Gastrocnemius medialis (tissue), 4 donors: ENCODE measurements around the gene MELTF.

ENCODE experiments used
- POLR2A ChIP-seq, 2 donors: fragments of 450-650 bp; IDR thresholded peaks; one replicate each; pipeline ENCODE4 v1.6.1; 2017; ENCODE audit warnings: antibody characterized with exemption in 2 of 2, mild to moderate bottlenecking in 2 of 2, moderate library complexity in 2 of 2
- TF ChIP-seq, protein P1 (sequence below), 5 experiments: fragments of 450-650 bp in 3 of 5; fragments of 200-600 bp in 2 of 5; sonication (generic) in 2 of 5; IDR thresholded peaks in 4 of 5; conservative IDR thresholded peaks in 1 of 5; 1 replicate in 4 of 5; 2 replicates in 1 of 5; pipeline ENCODE4 v1.5.1; 2016 to 2019; ENCODE audit warnings: antibody characterized with exemption in 5 of 5, mild to moderate bottlenecking in 3 of 5, moderate library complexity in 3 of 5

DNA sequence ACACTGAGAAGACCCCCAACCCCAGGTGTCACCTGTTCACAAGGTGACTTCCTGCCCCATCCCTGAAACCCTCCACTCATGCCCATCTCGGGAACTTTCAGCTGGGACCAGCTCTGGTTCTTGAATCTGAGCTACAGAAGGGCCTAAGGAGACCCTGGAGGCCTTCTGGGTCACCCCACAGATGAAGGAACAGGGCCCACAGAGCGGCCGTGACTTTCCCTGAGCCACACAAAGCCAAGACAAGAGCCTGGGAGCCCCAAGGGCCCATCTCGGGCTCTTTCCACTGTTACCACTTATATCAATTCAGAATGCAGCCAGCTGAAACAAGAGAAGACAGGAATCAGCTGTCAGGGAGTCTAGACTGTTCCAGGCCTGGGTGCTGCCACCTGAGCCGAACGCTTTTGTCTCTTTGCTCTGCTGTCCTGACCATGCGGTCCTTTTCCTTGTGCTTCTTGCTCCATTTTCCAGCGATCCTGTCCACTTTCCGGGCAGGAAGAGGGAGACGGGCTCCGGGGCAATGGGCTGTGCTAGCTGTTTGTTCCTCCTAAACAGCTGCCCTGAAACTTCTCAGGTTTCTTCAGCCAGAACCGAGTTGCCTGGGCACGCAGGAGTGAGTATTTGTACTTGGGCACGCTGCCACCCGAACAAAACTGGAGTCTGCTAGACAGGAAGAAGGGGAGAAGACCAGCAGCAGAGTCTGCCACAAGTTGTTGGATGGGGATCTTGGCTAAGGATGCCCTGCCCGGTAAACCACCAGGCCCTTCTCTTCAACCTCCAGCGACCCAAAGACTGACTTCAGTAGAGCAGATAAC is 33.0 kb downstream of the MELTF start:
- no peak for TF ChIP-seq POLR2A (IDR thresholded peaks at IDR 0.05)
- TF ChIP-seq, protein P1, sequence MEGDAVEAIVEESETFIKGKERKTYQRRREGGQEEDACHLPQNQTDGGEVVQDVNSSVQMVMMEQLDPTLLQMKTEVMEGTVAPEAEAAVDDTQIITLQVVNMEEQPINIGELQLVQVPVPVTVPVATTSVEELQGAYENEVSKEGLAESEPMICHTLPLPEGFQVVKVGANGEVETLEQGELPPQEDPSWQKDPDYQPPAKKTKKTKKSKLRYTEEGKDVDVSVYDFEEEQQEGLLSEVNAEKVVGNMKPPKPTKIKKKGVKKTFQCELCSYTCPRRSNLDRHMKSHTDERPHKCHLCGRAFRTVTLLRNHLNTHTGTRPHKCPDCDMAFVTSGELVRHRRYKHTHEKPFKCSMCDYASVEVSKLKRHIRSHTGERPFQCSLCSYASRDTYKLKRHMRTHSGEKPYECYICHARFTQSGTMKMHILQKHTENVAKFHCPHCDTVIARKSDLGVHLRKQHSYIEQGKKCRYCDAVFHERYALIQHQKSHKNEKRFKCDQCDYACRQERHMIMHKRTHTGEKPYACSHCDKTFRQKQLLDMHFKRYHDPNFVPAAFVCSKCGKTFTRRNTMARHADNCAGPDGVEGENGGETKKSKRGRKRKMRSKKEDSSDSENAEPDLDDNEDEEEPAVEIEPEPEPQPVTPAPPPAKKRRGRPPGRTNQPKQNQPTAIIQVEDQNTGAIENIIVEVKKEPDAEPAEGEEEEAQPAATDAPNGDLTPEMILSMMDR (IDR thresholded peaks at IDR 0.05 in 4 of 5, conservative IDR thresholded peaks at IDR 0.05 in 1 of 5): no peak
